SU-DHL-6 (cell line): ENCODE data around the gene CD79B.

Experiments
- H2AFZ ChIP-seq: fragments of 200-600 bp; sonication (generic); 2 replicates; pipeline ENCODE4 v1.6.1; 2014; ENCODE audit warnings: low read depth, mild to moderate bottlenecking, moderate library complexity, mixed read lengths, antibody characterized with exemption, low read length; ENCODE audit not compliant: severe bottlenecking
- H3F3A ChIP-seq: fragments of 200-600 bp; shearing (Covaris generic); 2 replicates; pipeline ENCODE4 v1.6.0; 2016; ENCODE audit warnings: antibody characterized with exemption, mild to moderate bottlenecking; ENCODE audit not compliant: insufficient read depth
- H3K27ac ChIP-seq: fragments of 200-600 bp; sonication (generic); 2 replicates; pipeline ENCODE4 v1.5.1; 2016; ENCODE audit warnings: low read depth, mild to moderate bottlenecking, low read length, moderate library complexity, mixed read lengths
- H3K27me3 ChIP-seq: fragments of 200-600 bp; sonication (generic), shearing (Covaris generic); 2 replicates; pipeline ENCODE4 v1.6.0; 2014; ENCODE audit warnings: mild to moderate bottlenecking, low read length
- H3K36me3 ChIP-seq: fragments of 200-600 bp; sonication (generic); 2 replicates; pipeline ENCODE4 v1.6.1; 2014; ENCODE audit warnings: mild to moderate bottlenecking, low read length, mixed read lengths
- H3K4me2 ChIP-seq: fragments of 300-600, 200-600 bp; shearing (Covaris generic), sonication (generic); 2 replicates; pipeline ENCODE4 v1.6.0; 2014; ENCODE audit warnings: low read length, low read depth, mild to moderate bottlenecking; ENCODE audit not compliant: poor library complexity, severe bottlenecking
- H3K4me3 ChIP-seq: fragments of 200-600 bp; sonication (generic); 2 replicates; pipeline ENCODE4 v1.5.1; 2014; ENCODE audit warnings: antibody characterized with exemption, low read length, mild to moderate bottlenecking, mixed read lengths; ENCODE audit not compliant: insufficient read depth, poor library complexity, severe bottlenecking
- H3K79me2 ChIP-seq: fragments of 200-600 bp; sonication (generic); 2 replicates; pipeline ENCODE4 v1.6.1; 2014; ENCODE audit warnings: mild to moderate bottlenecking, low read length, moderate library complexity; ENCODE audit not compliant: insufficient read depth
- H3K9ac ChIP-seq: fragments of 200-600 bp; sonication (generic); 2 replicates; pipeline ENCODE4 v1.7.0; 2014; ENCODE audit warnings: mild to moderate bottlenecking, low read length
- H3K9me2 ChIP-seq: fragments of 200-600 bp; sonication (generic); replicated peaks from 2 replicates; pipeline ENCODE4 v1.6.1; 2014; ENCODE audit warnings: low read length; ENCODE audit not compliant: insufficient read depth
- H3K9me3 ChIP-seq: fragments of 200-600 bp; sonication (generic); 2 replicates; pipeline ENCODE4 v1.6.1; 2014; ENCODE audit warnings: low read length, mixed read lengths; ENCODE audit not compliant: insufficient read depth
- H4K20me1 ChIP-seq: fragments of 200-600 bp; sonication (generic); 2 replicates; pipeline ENCODE4 v1.6.1; 2014; ENCODE audit warnings: low read depth, mild to moderate bottlenecking, antibody characterized with exemption, low read length, moderate library complexity, mixed read lengths
- CTCF ChIP-seq: fragments of 200-600 bp; sonication (generic); IDR thresholded peaks from one replicate; pipeline ENCODE4 v1.5.1; 2017; ENCODE audit warnings: antibody characterized with exemption, mild to moderate bottlenecking, low read length, moderate library complexity; ENCODE audit not compliant: insufficient read depth, poor library complexity, severe bottlenecking

The CD79B gene

GRCh38 chr17:63880706-63881105, 51.4 kb downstream of the CD79B start:
- H3K4me3 ChIP-seq: no peak overlapping the region
- H3K27ac ChIP-seq: no peak overlapping the region
- H3K9me3 ChIP-seq: no peaks in the 10 kb centered on the region
- no peaks in the 10 kb centered on the region for H3K27me3 ChIP-seq
- H4K20me1 ChIP-seq: no peaks in the 10 kb centered on the region
- H2AFZ ChIP-seq: no peak overlapping the region
- no peak for TF ChIP-seq CTCF
- no peaks in the 10 kb centered on the region for H3K36me3 ChIP-seq
- H3K79me2 ChIP-seq: no peaks in the 10 kb centered on the region
- no peaks in the 10 kb centered on the region for H3K9me2 ChIP-seq
- H3K4me2 ChIP-seq: no peak overlapping the region
- H3K9ac ChIP-seq: no peak overlapping the region
- H3F3A ChIP-seq: no peaks in the 10 kb centered on the region
